Activated T-cell treated with anti-CD3 and anti-CD28 coated beads, Interleukin-2, amount 50 U/mL, for 48 hours (primary cell): ENCODE measurements around the gene SNX21.
"Not testable (repeated sequence)": the region's sequence is repeated elsewhere in the genome, so short reads cannot be mapped to it uniquely, and the experiment has no call there.

Experiments
- DNase-seq, 2 experiments: peaks; one replicate each; pipeline ENCODE4 v3.0.0-alpha.2; 2020

SNX21 gene

DNA sequence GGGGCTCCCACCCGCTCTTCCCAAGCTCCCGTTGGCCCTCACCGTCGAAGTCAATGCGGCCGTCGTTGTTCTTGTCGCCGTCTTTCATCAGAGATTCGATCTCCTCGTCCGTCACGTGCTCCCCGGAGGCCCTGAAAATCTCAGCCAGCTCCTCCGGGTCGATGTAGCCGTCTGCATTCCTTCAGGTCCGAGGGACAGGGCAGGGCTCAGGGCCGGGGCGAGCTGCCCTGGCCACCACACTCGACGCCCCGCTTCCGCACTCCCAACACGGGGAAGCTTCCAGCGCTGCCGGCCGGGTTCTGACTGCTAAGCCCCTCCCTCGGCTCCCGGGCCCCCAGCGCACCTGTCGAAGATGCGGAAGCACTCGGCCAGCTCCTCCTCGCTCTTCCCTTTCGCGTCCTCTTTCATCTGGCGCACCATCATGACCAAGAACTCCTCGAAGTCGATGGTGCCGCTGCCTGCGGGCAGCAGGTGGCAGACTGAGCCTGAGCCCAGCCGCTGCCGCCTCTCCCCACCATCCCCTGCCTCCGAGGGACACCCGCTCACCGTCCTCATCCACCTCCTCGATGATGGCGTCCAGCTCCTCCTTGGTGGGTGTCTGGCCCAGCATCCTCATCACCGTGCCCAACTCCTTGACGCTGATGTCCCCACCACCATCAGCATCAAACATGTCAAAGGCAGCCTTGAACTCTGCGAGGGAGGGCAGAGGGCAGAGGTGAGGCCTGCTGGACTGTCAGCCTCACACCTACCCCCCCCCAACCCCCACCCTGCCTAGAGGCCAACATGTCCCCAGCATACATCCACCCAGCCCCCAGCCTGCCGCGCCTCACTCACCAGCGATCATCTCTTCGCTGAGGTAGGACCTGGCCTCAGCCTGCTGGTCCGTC lies 9.4 kb upstream of the SNX21 start:
- DNase-seq, result peak; percentile 54 to 70

DNA sequence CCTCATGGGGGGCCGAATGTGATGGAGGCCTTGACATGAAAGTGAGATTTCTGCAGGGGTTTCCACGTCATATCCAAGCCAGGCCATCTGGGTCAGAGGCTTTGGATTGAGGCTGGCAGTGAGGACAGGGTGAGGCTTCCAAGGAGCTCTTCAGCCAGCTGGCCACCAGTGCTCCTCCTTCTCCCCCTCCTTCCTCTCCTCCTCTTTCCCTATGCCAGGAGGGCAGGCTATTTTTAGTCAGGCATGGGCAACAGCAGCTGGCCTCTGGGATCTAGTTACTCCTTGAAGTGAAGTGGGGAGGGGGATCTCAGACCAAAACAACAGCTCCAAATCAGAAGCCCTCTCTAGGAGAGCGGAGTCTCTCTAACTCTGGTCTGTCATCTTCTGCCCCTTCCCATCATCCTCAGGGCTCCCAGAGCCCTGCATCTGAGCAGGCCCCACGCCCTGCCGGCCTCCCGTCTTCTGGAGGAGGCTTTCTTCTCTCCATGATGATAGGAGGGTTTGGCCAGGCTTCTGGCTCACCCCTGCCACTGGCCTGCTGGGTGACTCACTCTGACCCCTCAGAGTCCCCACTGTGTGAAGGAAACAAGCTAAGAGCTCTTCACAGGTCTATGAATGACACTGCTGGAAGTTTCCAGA lies 7.1 kb upstream of the SNX21 start:
- no peak for DNase-seq

DNA sequence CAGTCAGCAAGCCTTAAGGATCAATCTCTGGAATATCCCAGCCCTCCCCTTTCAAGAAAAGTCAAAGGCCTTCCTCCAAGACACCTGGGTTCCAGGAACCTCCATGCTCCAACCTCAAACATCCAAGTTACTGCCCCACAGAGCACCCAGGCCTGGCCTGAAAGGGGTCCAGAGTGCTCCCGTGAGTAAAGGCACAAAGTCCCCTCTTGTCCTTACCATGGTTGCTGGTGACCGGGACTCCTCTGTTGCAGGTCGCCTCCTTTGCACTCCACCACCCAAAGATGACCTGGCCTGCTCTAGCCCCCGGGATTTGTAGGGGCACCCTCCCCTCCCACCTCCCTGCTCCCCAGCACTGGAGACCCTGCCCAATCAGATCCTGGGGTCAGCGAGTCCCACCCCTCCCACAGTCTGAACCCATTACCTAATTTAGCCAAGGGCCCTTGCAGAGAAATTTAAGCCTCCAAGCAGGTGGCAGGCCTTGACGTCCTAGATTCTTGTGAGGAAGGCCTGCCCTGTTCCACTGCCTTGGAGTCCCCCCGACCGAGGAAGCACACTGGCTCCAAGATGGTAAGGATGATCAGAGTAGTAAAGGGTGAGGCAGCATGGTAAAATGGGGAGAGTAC lies 6.5 kb upstream of the SNX21 start, which contains the start of gene TNNC2:
Gene TNNC2 (minus strand): TSS at position 283 of the 623 bp plus-strand sequence. CDS start 64 bp downstream, at position 219.
- DNase-seq, result no peak

DNA sequence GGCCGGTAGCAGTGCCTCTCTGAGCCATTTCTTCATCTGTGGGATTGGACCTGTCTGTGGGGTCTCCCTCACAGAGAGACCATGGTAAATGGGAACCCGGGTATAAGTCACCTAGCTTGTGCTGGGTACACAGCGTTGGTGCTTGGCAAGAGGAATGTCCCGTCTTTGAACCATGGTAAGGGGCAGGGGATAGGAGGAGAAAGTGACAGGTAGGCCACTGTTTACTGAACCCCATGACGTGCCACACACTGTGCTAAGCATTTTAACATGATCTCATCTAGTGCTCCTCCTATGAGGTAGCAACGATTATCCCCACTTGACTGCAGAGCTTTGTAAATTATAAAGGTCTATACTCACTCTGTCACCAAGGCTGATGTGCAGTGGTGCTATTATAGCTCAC lies 5.9 kb upstream of the SNX21 start:
- no peak for DNase-seq

DNA sequence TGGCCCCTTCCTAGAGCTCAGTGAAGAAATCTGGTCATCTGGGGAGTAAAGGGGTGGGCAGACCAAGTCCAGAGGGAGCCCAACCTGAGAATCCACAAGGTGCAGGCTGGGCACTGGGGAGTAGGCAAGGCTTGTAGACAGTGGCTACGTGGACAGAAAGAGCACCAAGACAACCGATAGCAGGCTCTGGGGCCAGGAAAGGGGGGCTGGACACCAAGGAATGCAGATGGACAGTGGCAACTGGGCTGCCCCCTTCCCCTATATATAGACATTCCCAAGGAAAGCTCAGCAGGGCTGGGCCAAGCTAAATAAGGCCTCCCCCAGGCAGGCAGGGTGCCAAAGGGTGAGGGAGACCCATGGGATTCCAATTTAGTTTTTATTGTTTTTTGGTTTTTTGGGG lies 5.0 kb upstream of the SNX21 start:
- no peak for DNase-seq

DNA sequence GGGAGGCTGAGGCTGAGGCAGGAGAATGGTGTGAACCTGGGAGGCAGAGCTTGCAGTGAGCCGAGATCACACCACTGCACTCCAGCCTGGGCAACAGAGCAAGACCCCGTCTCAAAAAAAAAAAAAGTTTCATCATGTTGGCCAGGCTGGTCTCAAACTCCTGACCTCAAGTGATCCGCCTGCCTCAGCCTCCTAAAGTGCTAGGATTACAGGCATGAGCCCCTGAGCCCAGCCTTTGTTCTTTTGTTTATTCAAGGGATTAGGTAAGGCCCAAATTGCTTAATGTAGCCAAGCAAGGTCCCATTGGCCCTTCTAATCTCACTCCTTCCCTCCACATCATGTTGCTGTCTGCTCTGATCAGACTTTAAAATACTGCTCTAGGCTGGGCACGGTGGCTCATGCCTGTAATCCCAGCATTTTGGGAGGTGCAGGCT lies 3.9 kb upstream of the SNX21 start:
- not testable (repeated sequence) for DNase-seq

DNA sequence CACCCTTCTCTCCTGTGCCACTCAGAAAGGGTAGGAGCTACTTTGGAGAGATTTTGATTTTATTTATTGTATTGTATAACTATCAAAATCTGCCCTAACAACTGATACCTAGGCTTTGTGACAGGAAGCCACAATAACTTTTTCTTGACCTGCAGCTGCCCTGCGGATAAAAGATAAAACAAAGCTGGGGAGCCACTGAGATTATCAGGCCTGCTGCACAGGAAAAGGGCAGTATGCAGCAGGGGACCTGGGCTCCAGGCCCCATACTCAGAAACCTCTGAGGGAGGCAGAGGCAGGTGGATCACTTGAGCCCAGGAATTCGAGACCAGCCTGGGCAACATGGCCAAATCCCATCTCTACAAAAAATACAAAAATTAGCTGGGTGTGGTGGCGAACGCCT lies 980 bp upstream of the SNX21 start:
- no peak for DNase-seq

DNA sequence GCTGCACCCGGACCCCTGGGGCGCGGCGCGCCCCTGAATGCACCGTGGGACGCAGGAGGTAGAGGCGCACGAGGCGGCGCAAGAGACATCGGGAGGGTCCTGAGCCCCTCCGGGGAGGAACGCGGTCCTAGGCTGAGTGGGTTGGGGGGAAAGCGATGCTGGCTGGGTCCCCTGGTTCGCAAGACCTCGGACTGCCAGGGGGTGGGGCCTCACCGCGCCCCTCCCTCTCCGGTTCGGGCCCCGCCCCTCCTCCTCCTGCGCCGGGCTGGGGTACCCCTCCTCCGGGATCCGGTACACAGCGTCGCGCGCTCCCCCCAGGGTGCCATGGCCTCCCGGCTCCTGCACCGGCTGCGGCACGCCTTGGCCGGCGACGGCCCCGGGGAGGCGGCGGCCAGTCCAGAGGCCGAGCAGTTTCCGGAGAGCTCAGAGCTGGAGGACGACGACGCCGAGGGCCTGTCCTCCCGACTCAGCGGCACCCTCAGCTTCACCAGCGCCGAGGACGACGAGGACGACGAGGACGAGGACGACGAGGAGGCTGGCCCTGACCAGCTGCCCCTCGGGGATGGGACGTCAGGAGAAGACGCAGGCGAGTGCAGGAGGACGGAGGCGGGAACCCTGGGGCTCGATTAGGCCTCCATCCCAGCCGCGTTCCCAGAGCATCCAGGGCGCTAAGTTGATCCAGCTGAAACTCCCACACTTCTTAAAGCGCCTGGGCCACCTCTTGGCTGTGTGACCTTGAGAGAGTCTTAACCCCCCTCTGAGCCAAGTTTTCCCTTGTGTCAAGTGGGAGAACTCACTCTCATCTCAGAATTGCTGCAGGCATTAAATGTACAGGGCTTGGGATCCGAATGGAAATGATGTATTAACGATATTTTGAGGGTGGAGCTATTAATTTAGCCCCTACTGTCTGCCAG lies 541 bp downstream of the SNX21 start:
- DNase-seq, result peak; percentile 52 to 70

DNA sequence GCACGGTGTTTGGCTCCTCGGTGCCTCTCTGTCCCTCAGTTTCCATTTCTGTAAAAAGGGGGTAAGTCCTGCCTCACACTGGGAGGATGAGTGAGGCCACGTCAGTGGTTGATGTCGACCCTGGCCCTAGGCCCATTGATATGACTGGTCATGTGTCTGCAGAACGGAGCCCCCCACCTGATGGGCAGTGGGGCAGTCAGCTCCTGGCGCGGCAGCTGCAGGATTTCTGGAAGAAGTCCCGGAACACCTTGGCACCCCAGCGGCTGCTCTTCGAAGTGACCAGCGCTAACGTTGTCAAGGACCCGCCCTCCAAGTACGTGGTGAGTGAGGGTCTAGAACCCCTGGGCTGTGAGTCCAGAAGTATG lies 1.2 kb downstream of the SNX21 start:
- DNase-seq, result no peak

DNA sequence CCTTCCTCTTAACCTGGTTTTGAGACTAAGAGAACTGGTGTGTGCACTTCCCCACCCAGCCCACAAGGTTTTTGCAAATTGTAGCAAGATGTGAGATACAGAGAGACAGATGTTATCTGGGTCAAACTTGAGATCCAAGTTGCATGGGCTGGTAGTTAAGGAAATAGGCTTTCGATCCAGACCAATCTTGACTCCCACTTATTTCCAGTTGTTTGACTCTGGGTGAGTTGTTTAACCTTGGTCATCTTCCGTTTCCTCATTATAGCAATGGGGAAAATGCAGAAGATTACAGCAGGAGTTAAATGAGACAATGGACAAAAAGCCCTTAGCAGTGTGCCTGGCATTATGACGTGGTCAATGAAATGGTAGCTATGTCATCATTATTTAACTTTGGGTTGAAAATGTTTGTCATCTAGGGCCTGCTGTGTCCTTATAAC lies 1.7 kb downstream of the SNX21 start:
- no peak for DNase-seq

DNA sequence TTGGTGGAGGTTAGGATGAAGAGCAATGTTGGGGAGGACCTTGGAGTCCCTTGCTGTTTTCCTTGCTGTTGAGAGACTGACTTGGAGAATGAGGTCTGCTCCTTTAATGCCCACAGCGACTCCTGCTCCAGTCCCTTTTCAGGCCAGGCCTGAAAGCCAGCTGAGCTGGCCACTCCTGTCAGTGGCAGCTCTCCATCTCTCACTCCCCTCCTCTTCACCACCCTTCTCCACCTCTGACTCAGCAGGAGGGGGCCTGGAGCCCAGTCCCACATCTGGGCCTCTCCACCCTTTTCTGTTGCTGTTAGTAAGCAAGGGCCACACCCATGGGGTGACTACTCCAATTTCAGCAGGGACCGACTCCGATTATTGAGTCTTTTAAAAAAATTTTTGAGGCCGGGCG lies 2.2 kb downstream of the SNX21 start:
- no peak for DNase-seq

DNA sequence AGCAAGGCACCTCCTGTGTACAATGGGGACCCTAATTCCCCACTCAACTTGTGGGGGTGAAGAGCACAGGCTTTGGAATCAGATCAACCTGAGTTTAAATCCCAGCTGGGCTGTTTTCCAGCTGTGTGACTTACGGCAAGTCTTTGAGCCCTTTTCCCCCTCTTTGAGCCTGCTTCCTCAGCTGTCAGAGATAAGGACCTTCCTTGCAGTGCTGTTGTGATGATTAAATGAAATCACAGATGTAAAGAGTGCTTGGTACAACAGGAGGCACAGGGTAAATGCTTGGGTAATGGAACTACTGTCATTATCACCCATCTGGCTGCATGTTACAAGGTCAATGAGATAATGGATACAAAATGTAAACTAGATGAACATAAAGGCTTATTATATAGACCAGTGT lies 3.2 kb downstream of the SNX21 start:
- no peak for DNase-seq

DNA sequence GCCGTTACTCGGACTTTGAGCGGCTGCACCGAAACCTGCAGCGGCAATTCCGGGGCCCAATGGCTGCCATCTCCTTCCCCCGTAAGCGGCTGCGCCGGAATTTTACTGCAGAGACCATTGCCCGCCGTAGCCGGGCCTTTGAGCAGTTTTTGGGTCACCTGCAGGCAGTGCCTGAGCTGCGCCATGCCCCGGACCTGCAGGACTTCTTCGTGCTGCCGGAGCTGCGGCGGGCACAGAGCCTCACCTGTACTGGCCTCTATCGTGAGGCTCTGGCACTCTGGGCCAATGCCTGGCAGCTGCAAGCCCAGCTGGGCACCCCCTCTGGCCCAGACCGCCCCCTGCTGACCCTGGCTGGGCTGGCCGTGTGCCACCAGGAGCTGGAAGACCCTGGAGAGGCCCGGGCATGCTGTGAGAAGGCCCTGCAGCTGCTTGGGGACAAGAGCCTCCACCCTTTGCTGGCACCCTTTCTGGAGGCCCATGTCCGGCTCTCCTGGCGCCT lies 7.2 kb downstream of the SNX21 start:
- no peak for DNase-seq

DNA sequence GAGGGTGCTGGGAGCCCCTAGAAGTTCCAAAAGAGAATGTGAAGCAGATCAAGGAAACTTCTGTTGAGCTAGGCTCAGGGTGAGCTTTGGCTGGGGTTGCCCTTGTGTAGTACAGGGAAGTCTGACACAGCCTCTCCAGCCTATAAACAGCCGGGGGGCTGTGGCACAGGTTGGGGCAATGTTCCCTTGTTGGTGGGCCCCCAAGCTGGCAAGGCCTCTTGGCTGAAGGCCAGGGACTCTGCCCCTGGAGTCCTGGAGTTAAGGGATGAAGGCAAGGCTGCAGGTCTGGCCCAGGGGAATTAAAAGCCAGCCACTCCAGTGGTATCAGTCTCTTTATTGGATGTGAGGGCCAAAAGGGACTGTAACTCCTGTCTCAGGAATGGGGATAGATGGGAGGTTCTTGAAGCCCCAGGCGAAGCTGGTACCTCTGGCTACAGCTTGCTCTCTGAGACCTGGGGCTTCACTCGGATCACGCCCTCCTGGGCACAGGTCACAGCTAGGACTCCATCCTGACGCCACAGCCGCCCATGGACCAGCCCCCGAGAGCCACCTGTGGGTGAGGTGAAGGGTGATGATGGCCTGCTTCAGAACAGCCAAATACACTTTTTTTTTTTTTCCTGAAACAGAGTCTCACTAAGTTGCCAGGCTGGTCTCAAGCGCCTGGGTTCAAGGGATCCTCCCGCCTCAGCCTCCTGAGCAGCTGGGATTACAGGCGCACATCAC lies 8.0 kb downstream of the SNX21 start:
- no peak for DNase-seq

DNA sequence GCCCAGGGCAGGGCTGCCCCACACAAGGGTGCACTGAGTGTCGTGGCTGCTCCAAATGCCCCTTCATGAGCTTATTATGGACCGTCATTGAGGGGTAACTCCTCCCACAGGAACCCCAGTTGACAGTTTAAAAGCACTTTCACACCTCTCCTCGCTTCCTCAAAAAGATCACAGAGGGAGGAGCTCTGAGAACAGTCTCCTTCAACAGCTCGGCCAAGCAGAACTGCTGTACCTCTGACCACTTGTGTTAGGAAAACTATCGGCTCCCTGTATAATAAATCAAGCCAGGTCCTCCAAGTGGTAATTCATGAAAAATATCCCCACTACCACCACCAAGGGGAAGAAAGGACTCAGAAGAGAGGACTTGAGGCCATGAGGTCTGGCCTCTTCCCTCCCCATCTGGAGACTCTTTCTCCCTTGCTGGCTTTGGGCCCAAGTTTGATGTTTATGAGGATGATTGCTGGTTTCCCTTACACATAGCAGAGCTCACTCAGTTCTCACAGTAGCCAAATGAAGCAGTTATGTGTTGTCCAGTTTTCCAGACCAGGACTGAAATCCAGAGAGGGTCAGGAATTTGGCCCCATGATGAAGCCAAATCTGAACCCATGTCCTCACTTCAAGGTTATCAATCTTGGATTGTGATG lies 8.7 kb downstream of the SNX21 start:
- DNase-seq, result no peak

DNA sequence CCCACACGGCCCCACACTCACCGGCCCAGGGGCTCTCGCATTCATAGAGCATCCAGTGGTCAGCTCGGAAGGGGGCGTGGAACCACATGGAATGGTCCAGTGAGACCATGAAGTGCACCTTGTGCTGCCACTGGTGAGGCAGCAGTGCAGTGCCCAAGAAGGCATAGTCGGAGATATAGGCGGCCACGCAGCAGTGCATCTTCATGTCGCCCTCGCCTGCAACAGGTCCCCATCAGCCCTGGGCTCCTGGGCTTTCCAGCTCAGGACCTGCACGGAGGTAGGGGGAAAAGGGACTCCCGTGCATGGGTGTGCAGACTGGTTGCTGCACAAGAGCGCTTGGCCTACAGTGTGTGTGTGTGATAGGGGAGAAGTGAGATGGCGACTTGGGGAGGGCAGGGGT lies 9.9 kb downstream of the SNX21 start:
- no peak for DNase-seq

DNA sequence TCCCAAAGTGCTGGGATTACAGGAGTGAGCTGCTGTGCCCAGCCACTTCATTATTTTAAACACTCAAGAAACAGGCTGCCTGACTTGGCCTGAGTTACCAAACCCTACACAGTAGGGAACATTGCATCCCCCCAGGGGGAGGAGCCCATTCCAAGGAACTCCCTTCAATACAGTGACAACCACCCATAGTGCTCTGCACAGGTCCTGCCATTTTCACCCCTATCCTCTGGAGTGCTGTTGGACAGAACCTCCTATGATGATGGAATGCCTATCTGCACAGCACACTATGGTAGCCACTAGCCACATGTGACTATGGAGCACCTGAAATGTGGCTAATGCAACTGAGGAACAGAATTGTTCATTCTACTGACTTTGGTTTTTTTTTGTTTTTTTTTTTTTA lies 11.9 kb downstream of the SNX21 start:
- DNase-seq, result no peak

DNA sequence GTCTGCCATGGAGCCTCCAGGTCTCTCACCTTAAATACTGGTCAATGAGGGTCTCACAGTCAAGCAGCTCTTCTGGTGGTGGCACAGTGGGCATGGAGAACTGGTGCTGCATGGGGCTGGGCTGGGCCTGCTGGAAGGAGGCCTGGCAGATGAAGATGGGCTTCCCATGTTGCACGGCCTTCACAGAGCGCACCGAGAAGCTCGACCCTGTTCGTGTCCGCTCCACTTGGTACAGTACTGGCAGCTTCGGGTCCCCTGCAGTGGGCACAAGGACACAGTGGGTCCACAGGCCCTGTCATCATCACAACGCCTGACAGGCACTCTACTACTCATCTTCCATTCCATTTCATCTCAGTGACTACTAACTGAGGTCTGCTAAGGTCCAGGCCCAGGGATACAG lies 14.8 kb downstream of the SNX21 start:
- DNase-seq, result no peak

DNA sequence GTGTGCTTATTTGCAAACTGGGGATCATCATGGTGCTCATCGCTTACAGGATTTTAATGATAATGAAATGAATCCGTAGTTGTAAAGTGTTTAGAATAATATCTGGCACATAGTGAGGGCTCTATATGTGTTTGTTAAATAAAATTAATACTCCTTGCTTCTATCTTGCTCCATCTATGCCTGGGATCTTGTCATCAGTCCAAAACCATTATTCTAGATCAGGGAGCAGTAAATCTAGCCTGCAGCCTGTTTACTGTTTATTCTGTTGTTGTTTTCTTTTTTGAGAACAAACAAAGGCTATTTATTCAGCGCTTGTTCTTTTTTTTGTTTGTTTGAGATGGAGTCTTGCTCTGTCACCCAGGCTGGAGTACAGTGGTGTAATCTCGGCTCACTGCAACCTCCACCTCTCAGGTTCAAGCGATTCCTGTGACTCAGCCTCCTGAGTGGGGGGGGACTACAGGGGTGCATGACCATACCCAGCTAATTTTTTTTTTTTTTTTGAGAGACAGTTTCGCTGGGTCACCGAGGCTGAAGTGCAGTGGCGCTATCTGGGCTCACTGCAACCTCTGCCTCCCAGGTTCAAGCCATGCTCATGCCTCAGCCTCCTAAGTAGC lies 15.5 kb downstream of the SNX21 start:
- DNase-seq, result no peak

DNA sequence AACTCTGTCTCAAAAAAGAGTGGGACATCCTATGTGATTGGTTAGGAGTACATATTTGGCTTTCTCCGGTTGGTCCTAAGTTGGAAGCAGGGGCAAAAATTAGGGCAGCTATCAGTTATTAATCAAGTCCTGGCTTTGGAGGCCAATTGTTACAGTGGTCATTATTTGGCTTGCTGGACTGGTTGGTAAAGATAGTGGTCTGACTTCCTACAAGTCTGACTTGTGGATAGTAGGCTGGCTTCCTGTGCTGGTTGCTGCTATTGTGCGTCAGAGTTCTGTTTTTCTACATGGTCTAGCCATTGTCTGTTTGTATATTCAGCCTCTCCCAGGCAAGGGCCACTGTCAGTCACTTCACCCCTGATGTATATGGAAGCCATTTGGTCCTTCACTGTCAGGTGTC lies 16.6 kb downstream of the SNX21 start:
- no peak for DNase-seq

DNA sequence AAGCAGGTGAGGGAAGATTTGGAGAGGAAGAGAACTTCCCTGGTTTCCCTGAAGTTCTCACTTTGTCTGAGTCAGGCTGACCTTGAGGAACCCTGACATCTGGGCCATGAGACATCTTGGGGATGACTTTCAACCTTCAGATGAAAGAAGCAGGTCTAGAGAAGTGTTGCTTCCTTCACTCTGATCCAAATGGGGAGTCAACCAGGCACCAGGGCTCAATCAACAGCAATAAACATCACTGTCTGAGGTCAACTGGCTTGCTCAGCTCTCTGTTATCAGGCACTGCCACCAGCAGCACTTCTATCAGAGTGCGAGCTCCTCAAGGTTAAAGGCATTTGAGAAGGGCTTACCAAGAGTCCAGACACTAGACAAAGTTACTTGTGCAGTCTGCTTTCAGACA lies 17.3 kb downstream of the SNX21 start:
- no peak for DNase-seq
